Thoracic aorta (tissue), 2 donors: Measurements from ENCODE around the gene MAU2. TPM values are rescaled to one million over a fixed set of nuclear protein-coding genes. Genes with fewer than 3 reads are reported as not detected.

Experiments used
- ATAC-seq: fragments of 150-250 bp; one replicate; pipeline ENCODE4 v1.8.0; 2017; ENCODE audit warnings: low read depth; ENCODE audit not compliant: insufficient number of reproducible peaks, low FRiP score
- DNase-seq: peaks from one replicate; pipeline ENCODE4 v3.0.0-alpha.2; 2020; ENCODE audit warnings: low spot score
- H3K27ac ChIP-seq, 2 donors: fragments of 200-600 bp; sonication (generic); 1 replicate in 1 of 2; 2 replicates in 1 of 2; pipeline ENCODE4 v1.5.1; 2016; ENCODE audit warnings: mild to moderate bottlenecking in 2 of 2, moderate library complexity in 2 of 2
- H3K27me3 ChIP-seq: fragments of 200-600 bp; sonication (generic); replicated peaks from 2 replicates; pipeline ENCODE4 v1.6.0; 2016; ENCODE audit warnings: mild to moderate bottlenecking; ENCODE audit not compliant: insufficient read depth
- H3K36me3 ChIP-seq: fragments of 200-600 bp; sonication (generic); one replicate; pipeline ENCODE4 v1.5.1; 2016
- H3K4me1 ChIP-seq, 2 donors: fragments of 200-600 bp; sonication (generic); 1 replicate in 1 of 2; 2 replicates in 1 of 2; pipeline versions ENCODE4 v1.5.1 to v1.6.0; 2016; ENCODE audit warnings: low read depth in 2 of 2, mild to moderate bottlenecking in 1 of 2; ENCODE audit not compliant: control insufficient read depth in 1 of 2
- H3K4me3 ChIP-seq: fragments of 200-600 bp; sonication (generic); 2 replicates; pipeline ENCODE4 v1.5.1; 2016; ENCODE audit warnings: mild to moderate bottlenecking
- H3K9me3 ChIP-seq: fragments of 200-600 bp; sonication (generic); 2 replicates; pipeline ENCODE4 v1.5.1; 2016
- CTCF ChIP-seq: fragments of 200-600 bp; sonication (generic); IDR thresholded peaks from one replicate; pipeline ENCODE4 v1.5.1; 2019; ENCODE audit warnings: antibody characterized with exemption
- total RNA-seq, 2 donors: library from RNA; depleted of rRNA; stranded (reverse); fragments of >200 nt; gene quantifications; one replicate each; pipeline versions ENCODE4 v1.1.0 to v1.2.3, GENCODE V29; 2016

The MAU2 gene
- total RNA-seq, 2 donors from 2014 or later: 93.9 to 119 TPM

- Histone ChIP-seq H3K4me3 (no peak overlapping the region), H3K9me3 (no peaks in the 10 kb centered on the region), H3K4me1 (peaks cover 37 to 62% of the 10 kb centered on the region in 2 donors), H3K27ac (peak overlapping the region; percentile 8 to 45), H3K27me3 (no peaks in the 10 kb centered on the region), H3K36me3 (no peaks in the 10 kb centered on the region)
- ATAC-seq: no peak
- DNase-seq: no peak
- TF ChIP-seq CTCF: no peak
Measured at GRCh38 chr19:19403373-19403901, 82.8 kb downstream of the MAU2 start.

- no peaks in the 10 kb centered on the region for H3K36me3 ChIP-seq
- H3K27ac ChIP-seq: peak within 1 kb of the TSS; percentile 80 to 86
- H3K9me3 ChIP-seq: no peaks in the 10 kb centered on the region
- peak within 1 kb of the TSS; percentile 87 for H3K4me3 ChIP-seq
- H3K4me1 ChIP-seq: peaks cover 28 to 68% of the 10 kb centered on the region in 2 donors
- no peaks in the 10 kb centered on the region for H3K27me3 ChIP-seq
- peak; percentile 75 for DNase-seq
- ATAC-seq: peak; percentile 78
- peak; percentile 23 for TF ChIP-seq CTCF
Measured at GRCh38 chr19:19404879-19405860, 84.5 kb downstream of the MAU2 start, which contains the start of gene GATAD2A. GATAD2A (plus strand) TSS chr19:19405675; CDS start chr19:19465346, 59,671 bp downstream.

GRCh38 chr19:19405971-19406877, 85.6 kb downstream of the MAU2 start:
- H3K27ac ChIP-seq: peak overlapping the region; percentile 70
- DNase-seq (no peak), ATAC-seq (no peak)
- H3K27me3 ChIP-seq: no peaks in the 10 kb centered on the region
- no peak for TF ChIP-seq CTCF
- no peaks in the 10 kb centered on the region for H3K36me3 ChIP-seq
- no peaks in the 10 kb centered on the region for H3K9me3 ChIP-seq
- H3K4me3 ChIP-seq: peak overlapping the region; percentile 87
- H3K4me1 ChIP-seq: peaks cover 29 to 70% of the 10 kb centered on the region in 2 donors

- H3K27ac ChIP-seq: peak overlapping the region; percentile 57 to 70
- no peak for TF ChIP-seq CTCF
- peak overlapping the region; percentile 87 for H3K4me3 ChIP-seq
- no peaks in the 10 kb centered on the region for H3K27me3 ChIP-seq
- no peak for ATAC-seq
- DNase-seq: no peak
- peaks cover 29 to 71% of the 10 kb centered on the region in 2 donors for H3K4me1 ChIP-seq
- H3K36me3 ChIP-seq: no peaks in the 10 kb centered on the region
- no peaks in the 10 kb centered on the region for H3K9me3 ChIP-seq
Measured at GRCh38 chr19:19406878-19407632, 86.4 kb downstream of the MAU2 start.
